ENCODE data around the gene NPTX1. TPM values are rescaled to one million over a fixed set of nuclear protein-coding genes. Genes with fewer than 3 reads are reported as not detected.

Gene NPTX1
- total and polyA plus RNA-seq, 2 of the 13 experiments (the other 11 are each of a cell fraction or from before 2014, with no cell fraction given): 0.01 TPM; not detected in 1

DNA sequence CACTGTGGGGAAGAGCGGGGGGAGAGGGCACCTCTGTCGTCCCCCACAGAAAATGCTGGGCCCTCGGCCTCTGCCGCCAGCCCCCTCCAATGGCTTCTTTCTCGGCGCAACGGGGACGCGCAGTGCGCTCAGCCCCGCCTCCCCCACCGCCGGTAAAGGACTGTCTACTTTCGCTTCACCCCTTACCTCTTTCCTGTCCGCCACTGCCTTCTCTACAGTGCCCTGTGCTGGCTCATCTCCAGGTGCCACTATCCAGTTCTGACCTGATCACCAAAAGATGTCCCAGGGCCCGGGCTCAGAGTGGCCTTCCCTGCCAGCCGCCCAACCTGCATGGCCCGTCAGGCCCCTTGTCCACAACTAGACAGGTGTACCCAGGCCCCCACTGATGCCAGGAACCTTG, 54.1 kb downstream of the NPTX1 start:
- BruUV-seq (replicated peaks): no TSS peak
- H3K9me3 ChIP-seq (ENCODE audit: low read length): no peaks in the 10 kb centered on the region
- H3K36me3 ChIP-seq (replicated peaks in 1 of 2; ENCODE audit: control insufficient read depth in 1 of 2, insufficient read depth in 2 of 2, low read length in 2 of 2): peaks cover 4 to 13% of the 10 kb centered on the region in 2 experiments; a peak in 2 of 5 replicates
- in situ Hi-C loops (cut with HindIII; ENCODE audit: extremely low pct_ligation_motif_present, low pct_unique_long_range_greater_than_20kb) (no loop called here), intact Hi-C loops (cut with micrococcal nuclease; ENCODE audit: unreplicated experiment) (no loop called here)
- H3K4me2 ChIP-seq (ENCODE audit: low read depth, low read length): no peak overlapping the region
- H3K27ac ChIP-seq (ENCODE audit: extremely low read length, insufficient read depth, low read length): no peak overlapping the region
- TF ChIP-seq KMT2A (CRISPR knock-in tag; IDR thresholded peaks at IDR 0.05) (no peak), AGO2 (optimal IDR thresholded peaks at IDR 0.05; ENCODE audit: low read depth, low read length) (peak; percentile 36), SMARCC2 (IDR thresholded peaks at IDR 0.05) (no peak), ZNF746 (CRISPR knock-in tag; IDR thresholded peaks at IDR 0.05) (no peak)
- TF ChIP-seq, protein P1, sequence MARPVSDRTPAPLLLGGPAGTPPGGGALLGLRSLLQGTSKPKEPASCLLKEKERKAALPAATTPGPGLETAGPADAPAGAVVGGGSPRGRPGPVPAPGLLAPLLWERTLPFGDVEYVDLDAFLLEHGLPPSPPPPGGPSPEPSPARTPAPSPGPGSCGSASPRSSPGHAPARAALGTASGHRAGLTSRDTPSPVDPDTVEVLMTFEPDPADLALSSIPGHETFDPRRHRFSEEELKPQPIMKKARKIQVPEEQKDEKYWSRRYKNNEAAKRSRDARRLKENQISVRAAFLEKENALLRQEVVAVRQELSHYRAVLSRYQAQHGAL (CRISPR knock-in tag; IDR thresholded peaks at IDR 0.05; ENCODE audit: not compliant biosample characterization): no peak
- no peak overlapping the region for H2AFZ ChIP-seq (ENCODE audit: low read length)
- H3K9ac ChIP-seq (ENCODE audit: insufficient read depth, low read depth, low read length): no peak overlapping the region
- CTCF ChIA-PET (ENCODE audit: low intra/inter-chr PET ratio, low total read pairs): no interaction called here
- no peaks in the 10 kb centered on the region for H3K27me3 ChIP-seq (ENCODE audit: control insufficient read depth in 1 of 2, insufficient read depth in 2 of 2, low read length in 2 of 2)
- POLR2A ChIA-PET: no interaction called here
- H3K4me3 ChIP-seq (replicated peaks in 1 of 3; ENCODE audit: insufficient read depth in 1 of 3, low read depth in 2 of 3, low read length in 3 of 3): no peak overlapping the region
- H4K20me1 ChIP-seq (ENCODE audit: insufficient read depth, low read length): no peaks in the 10 kb centered on the region
- WGBS (ENCODE audit: low lambda C conversion rate): 86% methylated on average over 18 of the region's 18 CpGs
- no peaks in the 10 kb centered on the region for H3K79me2 ChIP-seq (ENCODE audit: insufficient read depth, low read length)
- no peak for ATAC-seq
- no peak for FAIRE-seq
- DNase-seq (ENCODE audit: low spot score): no peak
- H3K4me1 ChIP-seq (ENCODE audit: insufficient read depth, low read length): no peaks in the 10 kb centered on the region

DNA sequence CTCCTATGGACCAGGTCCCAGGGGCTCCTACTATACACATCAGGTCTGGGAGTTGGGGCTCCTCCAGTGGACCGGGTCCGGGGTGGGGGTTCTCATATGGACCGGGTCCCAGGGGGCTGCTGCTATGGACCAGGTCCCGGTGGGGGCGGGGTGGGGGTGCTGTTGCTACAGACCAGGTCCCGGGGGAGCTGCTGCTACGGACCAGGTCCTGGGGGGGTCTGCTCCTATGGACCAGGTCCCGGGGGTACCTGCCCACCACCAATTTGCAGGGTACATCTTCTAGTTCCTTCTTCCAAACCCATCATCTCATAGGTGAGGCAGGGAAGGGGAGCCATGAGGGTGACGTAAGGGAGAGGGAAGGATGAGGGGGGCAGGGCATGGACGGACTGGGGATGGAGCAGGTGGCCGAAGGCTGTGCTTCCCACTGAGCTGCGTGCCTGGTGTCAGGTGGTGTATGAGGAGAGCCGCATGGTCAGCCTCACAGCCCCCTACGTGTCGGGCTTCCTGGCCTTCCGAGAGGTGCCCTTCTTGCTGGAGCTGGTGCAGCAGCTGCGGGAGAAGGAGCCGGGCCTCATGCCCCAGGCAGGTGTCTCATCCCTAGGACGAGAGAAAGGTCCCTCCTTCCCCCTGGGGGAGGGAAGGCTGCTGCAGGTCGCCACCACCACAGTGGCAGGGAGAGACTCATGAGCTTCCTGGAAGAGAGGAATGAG, 54.9 kb downstream of the NPTX1 start:
- BruUV-seq (replicated peaks): no TSS peak
- POLR2A ChIA-PET: no interaction called here
- Histone ChIP-seq H3K4me2 (ENCODE audit: low read depth, low read length) (no peak overlapping the region), H3K27me3 (ENCODE audit: control insufficient read depth in 1 of 2, insufficient read depth in 2 of 2, low read length in 2 of 2) (no peaks in the 10 kb centered on the region), H3K79me2 (ENCODE audit: insufficient read depth, low read length) (no peaks in the 10 kb centered on the region), H3K4me3 (replicated peaks in 1 of 3; ENCODE audit: insufficient read depth in 1 of 3, low read depth in 2 of 3, low read length in 3 of 3) (no peak overlapping the region), H3K4me1 (ENCODE audit: insufficient read depth, low read length) (peaks cover 6% of the 10 kb centered on the region; the same call in 1 of the 2 replicates), H4K20me1 (ENCODE audit: insufficient read depth, low read length) (no peaks in the 10 kb centered on the region), H2AFZ (ENCODE audit: low read length) (no peak overlapping the region), H3K9ac (ENCODE audit: insufficient read depth, low read depth, low read length) (no peak overlapping the region), H3K36me3 (replicated peaks in 1 of 2; ENCODE audit: control insufficient read depth in 1 of 2, insufficient read depth in 2 of 2, low read length in 2 of 2) (peaks cover 6 to 19% of the 10 kb centered on the region in 2 experiments; a peak in 3 of 5 replicates), H3K9me3 (ENCODE audit: low read length) (no peaks in the 10 kb centered on the region), H3K27ac (ENCODE audit: extremely low read length, insufficient read depth, low read length) (no peak overlapping the region)
- WGBS (ENCODE audit: low lambda C conversion rate): 89% methylated on average over 17 of the region's 20 CpGs
- DNase-seq (ENCODE audit: low spot score) (no peak), FAIRE-seq (no peak), ATAC-seq (no peak)
- TF ChIP-seq POLR2A (IDR thresholded peaks at IDR 0.05; ENCODE audit: insufficient read depth in 1 of 2, low read depth in 2 of 2, low read length in 2 of 2) (0 out of 4 replicates have a peak, but pooled peaks of 1 of the 2 experiments have one; percentile 37), AGO2 (optimal IDR thresholded peaks at IDR 0.05; ENCODE audit: low read depth, low read length) (peak; percentile 69), ZFP90 (CRISPR knock-in tag; IDR thresholded peaks at IDR 0.05; ENCODE audit: borderline replicate concordance) (no peak)
- TF ChIP-seq, protein P2, sequence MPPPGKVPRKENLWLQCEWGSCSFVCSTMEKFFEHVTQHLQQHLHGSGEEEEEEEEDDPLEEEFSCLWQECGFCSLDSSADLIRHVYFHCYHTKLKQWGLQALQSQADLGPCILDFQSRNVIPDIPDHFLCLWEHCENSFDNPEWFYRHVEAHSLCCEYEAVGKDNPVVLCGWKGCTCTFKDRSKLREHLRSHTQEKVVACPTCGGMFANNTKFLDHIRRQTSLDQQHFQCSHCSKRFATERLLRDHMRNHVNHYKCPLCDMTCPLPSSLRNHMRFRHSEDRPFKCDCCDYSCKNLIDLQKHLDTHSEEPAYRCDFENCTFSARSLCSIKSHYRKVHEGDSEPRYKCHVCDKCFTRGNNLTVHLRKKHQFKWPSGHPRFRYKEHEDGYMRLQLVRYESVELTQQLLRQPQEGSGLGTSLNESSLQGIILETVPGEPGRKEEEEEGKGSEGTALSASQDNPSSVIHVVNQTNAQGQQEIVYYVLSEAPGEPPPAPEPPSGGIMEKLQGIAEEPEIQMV (CRISPR knock-in tag; IDR thresholded peaks at IDR 0.05; ENCODE audit: low read depth): no peak
- TF ChIP-seq, protein P3, sequence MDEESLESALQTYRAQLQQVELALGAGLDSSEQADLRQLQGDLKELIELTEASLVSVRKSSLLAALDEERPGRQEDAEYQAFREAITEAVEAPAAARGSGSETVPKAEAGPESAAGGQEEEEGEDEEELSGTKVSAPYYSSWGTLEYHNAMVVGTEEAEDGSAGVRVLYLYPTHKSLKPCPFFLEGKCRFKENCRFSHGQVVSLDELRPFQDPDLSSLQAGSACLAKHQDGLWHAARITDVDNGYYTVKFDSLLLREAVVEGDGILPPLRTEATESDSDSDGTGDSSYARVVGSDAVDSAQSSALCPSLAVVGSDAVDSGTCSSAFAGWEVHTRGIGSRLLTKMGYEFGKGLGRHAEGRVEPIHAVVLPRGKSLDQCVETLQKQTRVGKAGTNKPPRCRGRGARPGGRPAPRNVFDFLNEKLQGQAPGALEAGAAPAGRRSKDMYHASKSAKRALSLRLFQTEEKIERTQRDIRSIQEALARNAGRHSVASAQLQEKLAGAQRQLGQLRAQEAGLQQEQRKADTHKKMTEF (CRISPR knock-in tag; IDR thresholded peaks at IDR 0.05): no peak
- TF ChIP-seq, protein P4, sequence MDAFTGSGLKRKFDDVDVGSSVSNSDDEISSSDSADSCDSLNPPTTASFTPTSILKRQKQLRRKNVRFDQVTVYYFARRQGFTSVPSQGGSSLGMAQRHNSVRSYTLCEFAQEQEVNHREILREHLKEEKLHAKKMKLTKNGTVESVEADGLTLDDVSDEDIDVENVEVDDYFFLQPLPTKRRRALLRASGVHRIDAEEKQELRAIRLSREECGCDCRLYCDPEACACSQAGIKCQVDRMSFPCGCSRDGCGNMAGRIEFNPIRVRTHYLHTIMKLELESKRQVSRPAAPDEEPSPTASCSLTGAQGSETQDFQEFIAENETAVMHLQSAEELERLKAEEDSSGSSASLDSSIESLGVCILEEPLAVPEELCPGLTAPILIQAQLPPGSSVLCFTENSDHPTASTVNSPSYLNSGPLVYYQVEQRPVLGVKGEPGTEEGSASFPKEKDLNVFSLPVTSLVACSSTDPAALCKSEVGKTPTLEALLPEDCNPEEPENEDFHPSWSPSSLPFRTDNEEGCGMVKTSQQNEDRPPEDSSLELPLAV (CRISPR knock-in tag; conservative IDR thresholded peaks at IDR 0.05; ENCODE audit: low read depth): no peak
- intact Hi-C loops (cut with micrococcal nuclease; ENCODE audit: unreplicated experiment) (no loop called here), in situ Hi-C loops (cut with HindIII; ENCODE audit: extremely low pct_ligation_motif_present, low pct_unique_long_range_greater_than_20kb) (no loop called here)
- CTCF ChIA-PET (ENCODE audit: low intra/inter-chr PET ratio, low total read pairs): no interaction called here
